Measurements from ENCODE around the gene FOXK1.

FOXK1 gene

DNA sequence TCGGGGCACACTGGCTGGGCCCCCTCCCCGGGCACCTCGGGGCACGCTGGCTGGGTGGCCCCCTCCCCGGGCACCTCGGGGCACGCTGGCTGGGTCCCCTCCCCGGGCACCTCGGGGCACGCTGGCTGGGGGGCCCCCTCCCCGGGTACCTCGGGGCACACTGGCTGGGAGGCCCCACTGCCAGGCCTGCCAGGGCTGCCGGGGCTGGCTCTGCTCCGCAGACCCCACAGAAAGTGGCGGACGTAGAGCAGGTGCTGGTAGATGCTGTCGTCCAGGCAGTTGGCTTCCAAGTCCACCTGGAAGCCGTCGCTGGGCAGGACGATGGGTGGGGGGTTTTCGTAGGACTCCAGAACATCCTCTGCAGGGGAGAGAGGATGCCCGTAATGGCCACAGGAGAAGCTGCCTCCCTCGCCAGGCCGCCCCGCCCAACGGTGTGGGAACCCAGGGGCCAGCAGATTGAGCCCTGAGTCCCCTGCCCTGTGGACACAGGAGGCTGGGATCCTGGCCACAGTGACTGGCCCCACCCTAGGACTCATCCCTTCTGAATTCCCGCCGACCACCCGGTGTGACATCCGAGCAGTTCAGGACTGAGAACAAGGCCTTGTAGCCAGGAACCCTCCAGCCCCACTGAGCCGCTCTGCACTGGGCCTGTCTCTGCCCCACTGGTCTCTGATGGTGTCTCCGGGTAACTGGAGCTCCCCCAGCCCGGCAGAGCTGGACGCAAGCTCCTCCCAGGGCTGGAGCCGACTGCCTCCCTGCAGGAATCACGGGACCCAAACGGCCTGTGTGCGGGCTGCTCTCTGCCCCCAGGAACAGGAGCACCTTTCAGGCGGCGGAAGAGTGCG, 121.5 kb downstream of the FOXK1 start:
- DNase-seq = no peak

DNA sequence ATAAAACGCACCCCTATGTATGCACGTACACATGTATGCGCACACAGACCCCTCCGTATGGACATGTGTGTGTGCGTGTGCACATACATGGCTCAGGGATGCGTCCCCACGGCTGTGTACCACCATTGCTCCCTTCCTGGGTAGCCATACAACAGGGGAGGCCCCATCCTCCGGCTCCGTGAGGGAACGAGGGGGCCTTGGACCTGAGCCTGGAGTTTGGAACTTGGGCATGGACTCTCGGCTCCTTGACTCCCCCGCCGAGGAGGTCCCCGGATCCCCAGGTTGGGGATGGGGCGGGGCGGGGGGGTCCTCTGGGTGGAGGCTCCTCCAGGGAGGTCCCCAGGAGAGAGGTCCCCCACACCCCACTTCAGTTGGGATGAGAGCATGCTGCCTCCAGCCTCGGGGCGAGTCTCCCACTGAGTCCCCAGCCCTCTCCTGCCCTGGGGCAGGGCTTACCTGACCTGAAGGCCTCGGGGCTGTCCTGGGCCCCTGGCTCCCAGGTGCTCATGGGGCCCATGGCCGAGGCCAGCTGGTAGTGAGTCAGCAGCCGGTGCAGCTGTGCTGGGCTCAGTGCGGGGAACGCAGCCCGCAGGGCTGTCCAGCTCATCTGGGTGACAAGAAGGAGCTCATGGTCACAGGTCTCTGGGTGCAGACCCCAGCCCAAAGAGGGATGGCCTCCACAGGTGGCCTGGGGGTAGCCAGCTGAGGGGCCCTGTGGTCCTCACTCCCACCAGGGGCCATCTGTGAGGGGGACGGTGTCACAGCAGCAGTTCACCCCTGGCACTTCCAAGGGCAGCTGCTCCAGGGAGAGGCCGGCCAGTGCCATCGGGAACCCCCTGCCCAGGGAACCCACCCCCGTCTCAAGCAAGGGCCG, 123.3 kb downstream of the FOXK1 start:
- DNase-seq = no peak

DNA sequence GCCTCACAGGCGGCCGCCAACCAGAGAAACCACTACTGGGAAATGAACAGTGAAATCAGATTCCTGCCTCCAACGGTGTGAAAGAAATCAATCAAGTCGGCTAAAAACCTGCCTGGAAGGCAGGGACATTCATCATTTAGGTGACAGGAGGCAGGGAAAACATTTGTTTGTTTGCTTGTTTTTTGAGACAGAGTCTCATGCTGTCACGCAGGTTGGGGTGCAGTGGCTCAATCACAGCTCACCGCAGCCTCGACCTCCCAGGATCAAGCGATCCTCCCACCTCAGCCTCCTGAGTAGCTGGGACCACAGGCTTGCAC, 123.8 kb downstream of the FOXK1 start:
- DNase-seq = no peak

DNA sequence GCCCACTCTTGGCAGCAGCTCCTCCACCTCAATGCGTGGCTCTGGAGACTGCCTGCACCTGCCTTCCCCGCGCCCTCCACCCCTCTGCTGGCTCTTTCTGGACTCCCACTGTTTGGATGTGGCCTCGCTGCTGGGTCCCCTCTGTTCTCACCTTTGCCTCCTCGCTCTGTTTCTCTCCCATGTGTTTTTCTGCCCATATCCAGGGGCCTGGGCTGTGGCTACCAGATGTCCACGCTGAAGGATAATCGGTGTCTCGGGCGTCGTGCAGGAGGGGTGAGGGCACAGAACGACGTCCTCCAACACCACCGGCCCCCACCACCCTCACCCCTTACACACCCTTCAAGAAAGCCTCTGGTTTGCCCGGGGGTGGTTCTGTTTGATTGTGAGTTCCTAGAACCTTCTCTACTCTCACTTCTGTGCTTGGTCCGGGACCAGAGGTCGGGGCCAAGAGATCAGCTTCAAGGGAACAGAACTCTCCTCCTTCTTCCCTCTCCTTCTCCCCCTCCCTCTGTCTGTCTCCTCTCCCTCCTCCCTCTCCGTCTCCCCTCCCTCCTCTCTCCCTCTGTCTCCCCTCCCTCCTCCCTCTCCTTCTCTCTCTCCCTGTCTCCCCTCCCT, 125.0 kb downstream of the FOXK1 start:
- DNase-seq = no peak

DNA sequence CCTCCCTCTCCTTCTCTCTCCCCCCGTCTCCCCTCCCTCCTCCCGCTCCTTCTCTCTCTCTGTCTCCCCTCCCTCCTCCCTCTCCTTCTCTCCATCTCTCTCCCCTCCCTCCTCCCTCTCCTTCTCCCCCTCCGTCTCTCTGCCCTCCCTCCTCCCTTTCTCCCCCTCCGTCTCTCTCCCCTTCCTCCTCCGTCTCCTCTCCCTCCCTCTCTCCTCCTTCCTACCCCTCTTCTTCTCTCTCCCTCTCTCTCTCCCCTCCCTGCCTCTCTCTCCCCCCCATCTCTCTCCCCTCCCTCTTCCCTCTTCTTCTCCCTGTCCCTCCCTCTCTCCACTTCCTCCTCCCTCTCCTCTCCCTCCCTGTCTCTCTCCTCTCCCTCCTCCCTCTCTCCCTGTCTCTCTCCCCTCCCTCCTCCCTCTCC, 125.5 kb downstream of the FOXK1 start:
- no peak for DNase-seq

DNA sequence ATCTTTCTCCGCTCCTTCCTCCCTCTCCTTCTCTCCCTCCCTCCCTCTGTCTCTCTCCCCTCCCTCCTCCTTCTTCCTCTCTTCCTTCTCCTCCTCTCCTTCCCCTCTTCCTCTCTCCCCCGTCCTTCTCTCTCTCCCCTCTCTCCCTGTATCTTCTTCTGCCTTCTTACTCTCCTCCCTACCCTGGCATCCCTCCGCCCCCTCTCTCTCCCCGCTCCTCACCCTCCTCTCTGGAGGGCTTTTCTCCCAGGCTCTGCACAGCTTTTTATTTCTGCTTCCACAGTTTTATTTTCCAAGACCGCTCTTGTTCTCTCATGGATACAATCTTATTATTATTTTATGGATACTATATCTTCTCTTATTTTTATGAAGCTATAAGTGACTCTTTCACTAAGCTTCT, 125.9 kb downstream of the FOXK1 start:
- DNase-seq = no peak

DNA sequence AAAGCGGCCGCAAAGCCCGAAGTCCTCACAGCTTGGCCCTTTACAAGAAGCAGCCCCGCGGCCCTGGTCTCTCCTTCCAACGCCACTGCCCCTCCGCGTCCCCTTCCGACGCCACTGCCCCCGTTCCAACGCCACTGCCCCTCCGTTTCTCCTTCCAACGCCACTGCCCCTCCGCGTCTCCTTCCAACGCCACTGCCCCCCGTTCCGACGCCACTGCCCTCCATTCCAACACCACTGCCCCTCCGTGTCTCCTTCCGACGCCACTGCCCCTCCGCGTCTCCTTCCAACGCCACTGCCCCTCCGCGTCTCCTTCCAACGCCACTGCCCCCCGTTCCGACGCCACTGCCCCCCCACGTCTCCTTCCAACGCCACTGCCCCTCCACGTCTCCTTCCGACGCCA, 126.5 kb downstream of the FOXK1 start:
- no peak for DNase-seq

DNA sequence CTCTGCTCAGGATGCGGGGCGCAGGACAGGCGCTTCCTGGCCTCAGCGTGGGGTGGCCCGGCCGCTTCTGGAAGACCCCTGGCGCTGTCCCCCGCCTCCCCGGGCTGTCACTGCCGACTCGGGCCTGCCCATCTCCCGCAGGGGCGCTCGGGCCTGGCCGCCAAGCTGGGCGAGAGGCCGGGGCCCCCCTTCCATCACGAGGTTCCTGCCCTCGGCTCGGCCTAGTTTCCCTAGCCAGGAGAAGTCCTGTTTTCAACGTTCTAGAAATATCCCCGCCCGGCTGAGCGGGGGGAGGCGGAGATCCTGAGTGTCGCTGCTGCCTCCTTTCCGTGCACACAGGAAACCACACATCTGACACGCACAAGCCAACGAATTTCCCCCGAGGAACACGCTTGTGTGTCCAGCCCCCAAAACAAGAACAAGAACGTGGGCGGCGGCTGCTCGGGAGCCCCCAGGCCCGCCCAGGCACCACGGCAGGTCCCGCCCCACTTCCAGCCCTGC, 127.0 kb downstream of the FOXK1 start:
- DNase-seq = no peak

DNA sequence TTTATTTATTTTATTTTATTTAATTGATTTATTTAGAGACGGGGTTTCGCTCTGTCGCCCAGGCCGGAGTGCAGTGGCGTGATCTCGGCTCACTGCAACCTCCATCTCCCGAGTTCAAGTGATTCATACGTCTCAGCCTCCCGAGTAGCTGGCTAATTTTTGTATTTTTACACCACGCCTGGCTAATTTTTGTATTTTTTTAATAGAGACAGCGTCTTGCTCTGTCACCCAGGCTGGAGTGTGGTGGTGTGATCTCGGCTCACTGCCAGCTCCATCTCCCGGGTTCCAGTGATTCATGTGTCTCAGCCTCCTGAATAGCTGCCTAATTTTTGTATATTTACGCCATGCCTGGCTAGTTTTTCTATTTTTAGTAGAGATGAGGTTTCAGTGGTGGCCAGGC, 127.6 kb downstream of the FOXK1 start:
- no peak for DNase-seq

DNA sequence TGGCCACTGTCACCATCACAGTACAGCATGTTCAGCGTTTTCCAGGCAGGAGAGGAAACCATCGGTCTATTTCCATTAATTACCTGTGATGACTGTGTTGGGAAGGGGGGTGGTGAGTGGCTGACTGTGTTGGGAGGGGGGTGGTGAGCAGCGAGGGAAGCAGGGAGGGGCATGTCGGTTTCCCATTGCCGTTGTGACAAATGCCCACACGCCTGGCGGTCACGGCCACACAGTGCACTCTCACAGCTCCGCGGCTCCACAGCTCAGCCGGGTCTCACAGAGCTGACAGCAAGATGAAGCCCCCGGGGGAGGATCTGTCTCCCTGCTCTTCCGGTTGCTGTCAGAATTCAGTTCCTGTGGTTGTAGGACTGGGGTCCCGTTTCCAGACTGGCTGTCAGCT, 132.3 kb downstream of the FOXK1 start:
- DNase-seq = no peak

DNA sequence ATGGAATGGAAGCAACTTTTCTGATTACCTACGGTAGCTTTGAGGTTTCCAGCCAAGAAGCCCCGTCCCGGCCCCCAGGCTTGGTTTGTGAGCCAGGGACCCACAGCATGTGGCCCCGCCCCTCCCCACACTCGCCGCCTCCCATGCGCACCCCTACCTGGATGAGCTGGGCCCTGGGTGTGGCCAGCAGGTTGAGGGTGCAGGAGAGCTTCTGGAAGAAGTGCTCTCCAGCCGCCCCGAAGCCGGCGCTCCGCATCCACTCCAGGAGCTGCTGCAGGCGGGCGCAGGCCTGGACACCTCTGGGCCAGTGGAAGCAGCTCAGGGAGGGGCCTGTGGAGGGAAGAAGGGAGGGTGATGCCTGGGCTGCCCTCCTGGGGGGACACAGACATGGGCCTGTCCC, 133.0 kb downstream of the FOXK1 start:
- DNase-seq = no peak

DNA sequence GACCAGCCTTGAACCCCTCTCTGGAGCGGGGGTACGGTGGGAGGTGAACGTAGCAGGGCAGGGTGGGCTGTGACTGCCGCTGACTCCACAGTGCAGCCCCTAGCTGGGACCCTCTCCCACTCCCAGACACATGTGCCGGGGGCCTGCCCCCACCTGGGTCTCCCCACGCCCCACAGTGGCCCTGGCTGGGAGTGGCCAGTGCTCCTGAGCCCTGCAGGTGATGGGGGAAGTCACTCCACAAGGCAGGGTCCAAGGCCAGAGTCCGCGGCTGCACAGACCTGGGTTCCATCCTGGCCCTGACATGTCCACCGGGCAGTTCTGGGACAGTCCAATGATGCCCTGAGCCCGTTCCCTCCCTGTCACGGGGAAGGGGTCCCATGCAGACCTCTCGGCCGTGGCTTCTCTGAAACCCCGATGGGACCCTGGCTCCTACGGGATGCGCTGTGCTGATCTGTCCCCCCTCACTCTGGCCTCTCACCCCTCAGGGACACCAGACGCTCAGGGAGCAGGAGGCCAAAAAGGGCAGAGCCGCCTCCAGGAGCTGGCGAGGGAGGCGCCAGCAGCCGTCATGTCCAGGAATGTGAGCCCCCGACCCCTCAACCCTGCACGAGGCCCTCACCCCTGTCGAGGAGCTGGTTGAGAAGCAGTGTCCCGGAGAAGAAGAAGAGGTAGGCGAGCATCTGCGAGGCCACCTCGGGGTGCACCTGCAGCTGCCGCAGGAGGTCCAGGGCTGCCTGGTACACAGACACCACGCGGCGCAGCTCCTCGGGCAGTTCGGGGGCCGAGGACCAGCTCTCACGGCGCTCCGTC, 133.7 kb downstream of the FOXK1 start:
- DNase-seq = no peak

DNA sequence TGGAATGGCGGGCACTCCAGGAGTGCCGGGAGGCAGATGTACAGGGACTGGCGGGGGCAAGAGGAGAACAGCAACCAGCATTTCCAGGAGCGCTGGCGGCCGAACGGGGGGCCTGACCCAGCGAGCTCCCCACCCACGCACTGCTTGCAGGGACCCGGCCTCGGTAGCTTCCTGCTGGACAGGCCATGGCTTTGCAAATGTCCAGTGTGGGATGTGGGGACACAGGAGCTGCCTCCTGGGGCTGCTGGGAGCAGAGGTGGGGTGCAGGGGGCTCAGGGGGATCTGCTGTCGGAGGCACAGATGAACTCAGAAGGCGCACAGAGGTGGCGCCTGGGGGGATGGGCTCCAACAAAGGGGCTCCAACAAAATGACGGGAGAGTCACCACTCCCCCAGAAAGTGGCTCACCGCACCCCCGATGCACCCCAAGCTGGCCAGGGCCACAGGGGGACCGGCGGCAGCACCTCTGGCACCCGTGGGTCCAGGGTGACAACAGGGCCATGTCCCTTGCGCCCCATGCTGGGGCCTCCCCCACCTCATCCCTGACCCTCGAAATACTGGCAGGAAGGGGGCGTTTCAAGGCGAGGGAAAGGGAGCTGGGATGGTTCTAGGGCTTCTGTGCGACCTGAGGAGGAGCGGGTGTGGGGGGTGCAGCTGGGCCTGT, 134.5 kb downstream of the FOXK1 start:
- no peak for DNase-seq

DNA sequence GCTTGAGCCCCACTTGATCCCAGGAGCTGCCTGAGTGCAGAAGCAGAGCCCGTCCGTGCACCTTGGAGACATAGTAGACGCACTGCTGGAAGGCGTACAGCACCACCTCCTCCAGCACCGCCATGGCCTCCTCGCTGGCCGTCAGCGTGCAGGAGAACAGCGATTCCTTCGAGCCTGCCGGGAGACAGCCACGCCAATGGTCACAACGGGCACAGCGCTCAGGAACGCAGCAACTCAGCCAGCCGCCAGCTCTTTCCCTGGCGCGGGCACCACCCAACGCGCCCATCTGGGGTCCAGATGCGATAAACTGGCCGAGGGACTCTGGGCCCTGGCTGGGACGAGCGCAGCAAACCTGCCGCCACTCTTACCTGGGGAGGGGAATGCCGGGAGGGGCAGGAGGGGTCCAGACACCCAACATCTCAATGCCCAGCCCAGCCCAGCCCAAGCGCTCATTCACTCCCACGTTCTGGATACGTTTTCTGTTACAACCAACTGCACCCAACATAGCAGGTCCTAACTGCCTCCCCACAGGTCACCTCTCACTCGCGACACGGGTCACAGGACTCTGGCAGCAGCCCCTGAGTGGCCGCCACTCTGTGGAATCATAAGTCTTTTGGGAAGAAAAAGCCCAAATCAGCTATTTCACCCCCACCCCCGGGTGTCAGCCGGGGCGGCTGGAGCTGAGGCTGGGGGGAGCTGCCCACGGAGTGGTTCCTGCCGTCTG, 135.2 kb downstream of the FOXK1 start:
- DNase-seq = no peak

DNA sequence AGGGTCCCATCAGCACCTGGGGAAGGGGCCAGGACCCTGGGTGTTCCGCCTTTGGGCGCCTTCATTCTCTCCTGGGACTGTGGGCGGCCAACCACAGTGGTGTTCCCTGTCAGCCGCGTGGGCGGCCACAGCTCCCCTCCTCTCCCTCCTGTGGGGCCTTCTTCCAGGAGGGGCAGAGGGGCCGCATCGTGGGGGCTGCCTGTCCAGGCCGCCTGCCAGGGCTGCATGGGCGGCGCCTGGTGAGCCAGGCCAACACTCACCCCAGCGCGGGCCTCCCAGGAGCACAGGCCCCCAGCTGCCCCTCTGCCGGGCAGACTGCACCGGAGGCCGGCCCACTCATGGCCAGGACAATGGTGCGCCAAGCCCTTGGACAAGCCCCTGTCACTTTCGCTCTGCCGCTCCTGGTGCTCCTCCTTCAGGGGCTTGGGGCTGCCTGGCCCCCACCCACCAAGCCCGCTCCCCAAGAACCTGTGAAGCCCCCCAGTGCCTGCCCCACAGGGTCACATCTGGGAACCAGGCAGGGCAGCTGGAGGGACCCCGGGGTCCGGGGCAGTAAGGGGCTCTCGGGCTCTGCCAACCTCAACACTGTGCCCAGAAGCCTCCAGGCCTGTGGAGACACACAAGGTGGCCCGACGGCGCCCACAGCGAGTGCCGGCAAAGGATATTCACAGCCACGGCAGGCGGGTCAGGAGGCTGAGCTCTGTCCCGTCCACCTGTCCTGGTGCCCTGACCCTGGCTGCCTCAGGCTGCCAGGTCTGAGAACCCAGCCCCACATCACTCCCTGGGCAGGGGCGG, 136.1 kb downstream of the FOXK1 start:
- no peak for DNase-seq

DNA sequence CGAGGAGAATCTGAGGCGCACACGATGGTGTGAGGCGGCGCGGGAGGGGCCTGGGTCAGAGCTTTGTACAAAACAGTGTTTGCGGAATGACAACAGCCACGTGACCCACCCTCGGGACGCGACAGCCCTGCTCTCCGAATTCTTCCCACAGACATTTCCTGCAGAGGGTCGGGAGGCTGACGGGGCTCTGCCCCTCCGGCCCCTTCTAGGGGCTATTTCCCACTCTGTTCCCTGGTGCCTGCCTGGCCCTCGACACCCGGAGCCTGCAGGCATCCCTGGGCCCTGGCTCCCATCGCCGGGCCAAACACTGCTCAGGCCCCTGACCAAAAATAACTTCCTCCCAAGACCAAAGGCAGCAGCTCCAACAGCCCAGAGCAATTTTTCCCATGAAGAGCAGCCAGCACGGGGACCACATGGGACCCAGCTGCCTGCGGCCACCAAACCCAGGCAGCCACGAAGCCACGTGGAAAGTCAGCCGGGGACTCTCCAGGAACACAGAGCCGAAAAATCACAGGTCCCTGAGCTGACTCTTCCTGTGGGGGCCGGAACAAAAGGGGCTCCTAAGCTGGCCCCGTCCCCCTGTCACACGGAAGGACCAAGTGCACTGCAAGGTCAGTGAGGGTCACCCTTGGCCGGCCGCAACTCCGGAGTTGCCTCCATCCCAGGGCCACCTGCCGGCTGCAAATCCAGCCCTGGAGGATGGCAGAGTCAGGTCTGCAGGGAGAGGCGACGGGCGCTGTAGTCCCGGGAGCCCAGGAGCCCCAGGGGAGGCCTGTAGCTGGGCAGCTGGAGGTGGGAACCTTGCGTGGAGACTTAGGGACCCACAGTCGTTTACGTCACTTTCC, 137.7 kb downstream of the FOXK1 start:
- no peak for DNase-seq

DNA sequence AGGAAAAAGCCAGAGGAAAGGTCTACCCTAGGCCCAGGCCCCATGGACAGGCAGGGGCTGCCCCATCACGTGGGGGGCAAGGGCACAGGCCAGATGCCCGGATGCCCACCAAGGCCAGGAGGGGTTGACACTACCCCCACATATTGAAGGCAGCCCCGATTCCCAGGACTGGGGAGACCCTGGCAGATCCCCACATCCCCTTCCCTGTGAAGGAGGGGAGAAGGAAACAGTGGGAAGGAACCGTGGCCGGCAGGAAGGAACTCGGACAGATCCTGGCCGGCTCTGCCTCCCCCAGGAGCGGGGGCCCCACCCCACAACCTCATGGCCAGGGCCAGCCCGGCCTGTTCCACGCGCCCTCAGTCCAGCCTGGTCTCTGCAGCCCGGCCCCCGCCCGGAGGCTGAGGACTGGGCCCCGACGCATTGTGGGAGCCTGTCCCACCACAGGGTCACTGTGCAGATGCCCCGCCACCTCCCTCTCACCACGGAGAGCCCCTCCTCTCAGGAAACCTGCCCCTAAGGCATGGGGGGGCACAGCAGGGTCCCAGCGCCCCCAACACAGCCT, 138.4 kb downstream of the FOXK1 start:
- no peak for DNase-seq

Data from hematopoietic multipotent progenitor cell treated with erythropoietin and hydrocortisone succinate and interleukin-3 and kit ligand, for 8 days (in vitro differentiated cells).